ENCODE measurements around the gene NFS1. TPM values are rescaled to one million over a fixed set of nuclear protein-coding genes. Genes with fewer than 3 reads are reported as not detected.
A peak's percentile ranks its signal among the peaks of the same experiment; 100 is the strongest.
"Not testable (repeated sequence)": the region's sequence is repeated elsewhere in the genome, so short reads cannot be mapped to it uniquely, and the experiment has no call there.

Gene NFS1
- total RNA-seq, 1 donor from 2014 or later = 19.5 TPM

DNA sequence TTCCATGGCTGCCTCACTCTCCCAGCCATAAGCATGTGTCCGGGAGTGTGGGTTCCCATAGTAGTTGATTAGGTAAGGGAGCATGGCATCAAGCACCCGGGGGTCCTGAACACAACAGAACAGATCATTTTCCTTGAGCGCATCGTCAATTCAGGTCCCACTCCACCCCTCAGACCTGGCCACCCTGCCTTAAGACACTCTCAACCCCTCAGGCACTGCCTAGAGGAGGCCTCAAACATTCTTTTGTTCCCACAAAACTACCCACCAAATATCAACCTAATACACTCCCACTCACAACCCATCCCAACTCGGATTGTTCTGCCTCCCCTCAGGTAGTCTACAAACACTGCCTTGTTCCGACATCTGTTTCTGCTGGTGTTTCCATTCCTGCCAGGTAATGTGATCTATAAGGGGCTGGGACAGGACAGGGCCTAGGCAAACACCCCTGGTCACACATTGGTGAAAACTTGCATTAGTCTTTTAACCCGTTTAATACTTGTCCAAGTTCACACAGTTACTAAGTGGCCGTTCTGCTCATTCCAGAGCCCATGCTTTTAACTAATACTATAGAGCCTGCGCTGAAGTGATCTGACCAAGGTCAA lies 1.4 kb downstream of the NFS1 start:
- H3K4me3 ChIP-seq = no peak overlapping the region
- no peaks in the 10 kb centered on the region for H3K27me3 ChIP-seq
- ATAC-seq (no peak), DNase-seq (peak; percentile 21)
- TF ChIP-seq, protein P1, sequence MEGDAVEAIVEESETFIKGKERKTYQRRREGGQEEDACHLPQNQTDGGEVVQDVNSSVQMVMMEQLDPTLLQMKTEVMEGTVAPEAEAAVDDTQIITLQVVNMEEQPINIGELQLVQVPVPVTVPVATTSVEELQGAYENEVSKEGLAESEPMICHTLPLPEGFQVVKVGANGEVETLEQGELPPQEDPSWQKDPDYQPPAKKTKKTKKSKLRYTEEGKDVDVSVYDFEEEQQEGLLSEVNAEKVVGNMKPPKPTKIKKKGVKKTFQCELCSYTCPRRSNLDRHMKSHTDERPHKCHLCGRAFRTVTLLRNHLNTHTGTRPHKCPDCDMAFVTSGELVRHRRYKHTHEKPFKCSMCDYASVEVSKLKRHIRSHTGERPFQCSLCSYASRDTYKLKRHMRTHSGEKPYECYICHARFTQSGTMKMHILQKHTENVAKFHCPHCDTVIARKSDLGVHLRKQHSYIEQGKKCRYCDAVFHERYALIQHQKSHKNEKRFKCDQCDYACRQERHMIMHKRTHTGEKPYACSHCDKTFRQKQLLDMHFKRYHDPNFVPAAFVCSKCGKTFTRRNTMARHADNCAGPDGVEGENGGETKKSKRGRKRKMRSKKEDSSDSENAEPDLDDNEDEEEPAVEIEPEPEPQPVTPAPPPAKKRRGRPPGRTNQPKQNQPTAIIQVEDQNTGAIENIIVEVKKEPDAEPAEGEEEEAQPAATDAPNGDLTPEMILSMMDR (IDR thresholded peaks at IDR 0.05) = no peak
- H3K4me1 ChIP-seq = peaks cover 17% of the 10 kb centered on the region
- peaks cover 53% of the 10 kb centered on the region for H3K36me3 ChIP-seq
- intact Hi-C loops (cut with DNase I) = no loop called here
- no peak overlapping the region for H3K27ac ChIP-seq
- H3K9me3 ChIP-seq = no peaks in the 10 kb centered on the region

DNA sequence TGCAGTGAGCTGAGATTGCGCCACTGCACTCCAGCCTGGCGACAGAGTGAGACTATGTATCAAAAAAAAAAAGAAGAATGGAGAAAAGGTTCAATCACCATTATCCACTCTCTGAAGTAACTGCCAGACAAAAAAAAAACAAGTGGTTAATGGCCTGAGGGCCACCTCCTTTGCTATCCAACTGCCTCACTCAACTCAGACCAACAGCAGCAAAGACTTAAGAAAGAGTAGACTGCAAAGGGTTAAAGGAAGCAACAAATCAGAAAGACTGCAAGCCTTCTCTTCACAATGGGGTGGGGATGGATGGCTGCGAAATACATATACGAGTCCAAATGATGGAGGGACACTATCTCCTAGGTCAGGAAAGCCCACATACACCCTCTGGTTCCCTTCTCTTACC lies 3.2 kb downstream of the NFS1 start:
- Histone ChIP-seq H3K36me3 (peaks cover 51% of the 10 kb centered on the region), H3K27me3 (no peaks in the 10 kb centered on the region), H3K9me3 (no peaks in the 10 kb centered on the region), H3K4me1 (peaks cover 17% of the 10 kb centered on the region), H3K4me3 (no peak overlapping the region), H3K27ac (no peak overlapping the region)
- intact Hi-C loops (cut with DNase I) = no loop called here
- ATAC-seq = no peak
- DNase-seq = no peak
- TF ChIP-seq, protein P1 (IDR thresholded peaks at IDR 0.05) = no peak

DNA sequence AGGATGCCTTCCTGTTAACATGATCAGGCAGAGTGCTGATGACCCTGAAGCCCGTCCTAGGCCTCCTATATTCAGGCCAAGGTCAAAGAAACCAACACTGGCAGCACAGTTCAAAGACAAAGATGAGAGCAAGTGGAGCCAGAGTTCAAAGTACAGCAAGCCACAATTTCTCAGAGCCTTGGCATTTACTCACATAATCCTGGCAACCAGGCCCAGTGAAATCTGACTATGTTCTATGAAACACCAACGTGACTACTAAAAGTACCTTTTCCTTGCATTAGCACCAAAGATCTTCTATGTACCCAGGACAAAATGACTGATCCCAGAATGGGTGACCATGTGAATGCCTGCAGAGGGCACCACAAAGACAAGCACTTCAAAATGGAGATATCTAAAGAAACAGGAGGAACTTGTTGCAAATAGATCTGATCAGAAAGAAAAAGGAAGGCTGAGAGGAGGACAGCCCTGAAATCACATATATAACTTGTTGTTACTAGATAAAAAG lies 3.9 kb downstream of the NFS1 start:
- no peak overlapping the region for H3K27ac ChIP-seq
- no peak overlapping the region for H3K4me3 ChIP-seq
- intact Hi-C loops (cut with DNase I) = no loop called here
- no peak for DNase-seq
- no peaks in the 10 kb centered on the region for H3K27me3 ChIP-seq
- peaks cover 58% of the 10 kb centered on the region for H3K36me3 ChIP-seq
- no peak for ATAC-seq
- TF ChIP-seq, protein P1 (IDR thresholded peaks at IDR 0.05) = no peak
- no peaks in the 10 kb centered on the region for H3K9me3 ChIP-seq
- H3K4me1 ChIP-seq = peaks cover 13% of the 10 kb centered on the region

DNA sequence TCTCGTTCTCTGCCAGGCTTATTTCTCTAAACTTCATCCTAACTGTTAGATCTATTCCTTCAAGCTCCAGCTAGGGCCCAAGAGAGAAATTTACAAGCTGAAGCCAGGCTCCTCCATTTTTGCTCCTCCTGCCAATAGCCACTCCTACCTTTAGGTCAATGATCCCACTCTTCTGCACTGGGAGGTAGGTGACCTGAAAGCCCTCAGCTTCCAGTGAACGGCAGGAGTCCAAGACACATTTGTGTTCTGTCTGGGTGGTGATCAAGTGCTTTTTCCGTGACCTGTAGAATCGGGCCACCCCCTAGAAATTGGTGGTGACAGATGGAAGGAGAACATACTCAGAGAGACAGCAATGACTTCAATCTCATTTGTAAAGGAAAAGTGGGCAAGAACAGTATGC lies 8.9 kb downstream of the NFS1 start:
- intact Hi-C loops (cut with DNase I) = no loop called here
- Histone ChIP-seq H3K27ac (no peak overlapping the region), H3K27me3 (no peaks in the 10 kb centered on the region), H3K9me3 (no peaks in the 10 kb centered on the region), H3K4me3 (no peak overlapping the region), H3K4me1 (no peaks in the 10 kb centered on the region), H3K36me3 (peaks cover 75% of the 10 kb centered on the region)
- ATAC-seq (no peak), DNase-seq (peak; percentile 2)
- TF ChIP-seq, protein P1 (IDR thresholded peaks at IDR 0.05) = no peak

DNA sequence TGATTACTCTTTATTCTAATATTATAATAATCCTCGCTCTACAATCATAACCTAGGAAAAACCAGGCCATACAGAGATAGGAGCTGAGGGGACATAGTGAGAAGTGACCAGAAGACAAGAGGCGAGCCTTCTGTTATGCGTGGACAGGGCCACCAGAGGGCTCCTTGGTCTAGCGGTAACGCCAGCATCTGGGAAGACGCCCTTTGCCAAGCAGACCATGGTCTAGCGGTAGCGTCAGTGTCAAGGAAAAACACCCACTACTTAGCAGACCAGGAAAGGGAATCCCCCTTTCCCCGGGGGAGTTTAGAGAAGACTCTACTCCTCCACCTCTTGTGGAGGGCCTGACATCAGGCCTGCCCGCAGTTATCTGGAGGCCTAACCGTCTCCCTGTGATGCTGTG lies 12.3 kb downstream of the NFS1 start:
- H3K27ac ChIP-seq; ATAC-seq; H3K27me3 ChIP-seq; H3K9me3 ChIP-seq; intact Hi-C loops (cut with DNase I); H3K4me1 ChIP-seq; H3K4me3 ChIP-seq: not testable (repeated sequence)
- H3K36me3 ChIP-seq = peaks cover 51% of the 10 kb centered on the region
- TF ChIP-seq, protein P1 (IDR thresholded peaks at IDR 0.05) = peak; percentile 19
- DNase-seq = peak; percentile 33

DNA sequence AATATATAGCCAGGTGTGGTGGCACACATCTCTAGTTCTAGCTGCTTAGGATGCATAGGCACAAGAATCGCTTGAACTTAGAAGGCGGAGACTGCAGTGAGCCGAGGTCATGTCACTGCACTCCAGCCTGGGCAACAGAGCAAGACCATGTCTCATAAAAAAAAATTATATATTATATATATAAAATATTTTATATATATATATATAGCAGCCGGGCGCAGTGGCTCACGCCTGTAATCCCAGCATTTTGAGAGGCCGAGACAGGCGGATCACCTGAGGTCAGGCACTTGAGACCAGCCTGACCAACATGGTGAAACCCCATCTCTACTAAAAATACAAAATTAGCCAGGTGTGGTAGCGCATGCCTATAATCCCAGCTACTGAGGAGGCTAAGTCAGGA lies 13.8 kb downstream of the NFS1 start:
- H3K27ac ChIP-seq; intact Hi-C loops (cut with DNase I); H3K4me3 ChIP-seq; ATAC-seq; H3K27me3 ChIP-seq; H3K4me1 ChIP-seq; H3K9me3 ChIP-seq: not testable (repeated sequence)
- H3K36me3 ChIP-seq = peaks cover 44% of the 10 kb centered on the region
- DNase-seq = peak; percentile 28

All from upper lobe of right lung (tissue), 1 donor.